Measurements from ENCODE around the gene SAYSD1.

Gene SAYSD1

DNA sequence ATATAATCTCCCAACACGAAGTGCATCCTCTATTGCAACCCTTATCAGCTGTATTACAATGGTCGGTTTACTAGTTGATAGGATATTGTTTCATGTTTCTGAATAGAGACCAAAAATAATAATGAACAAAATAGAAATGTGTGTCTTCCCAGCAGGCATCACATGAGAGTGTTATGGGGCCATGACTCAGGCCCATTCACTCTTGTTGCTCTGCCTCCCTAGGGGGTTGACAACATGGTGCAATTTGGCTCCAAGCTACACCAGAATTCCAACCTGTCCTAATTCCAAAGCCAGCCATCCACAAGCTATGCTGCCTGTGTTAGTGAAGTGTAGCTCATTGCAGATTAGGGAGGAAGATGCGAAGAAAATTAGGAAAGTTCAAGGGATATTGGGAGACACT lies 13.1 kb upstream of the SAYSD1 start:
- no peak for TF ChIP-seq GATA3 (IDR thresholded peaks at IDR 0.05; ENCODE audit: low read depth, low read length)
- no peak for TF ChIP-seq GATA2 (IDR thresholded peaks at IDR 0.05; ENCODE audit: low read depth, low read length)

DNA sequence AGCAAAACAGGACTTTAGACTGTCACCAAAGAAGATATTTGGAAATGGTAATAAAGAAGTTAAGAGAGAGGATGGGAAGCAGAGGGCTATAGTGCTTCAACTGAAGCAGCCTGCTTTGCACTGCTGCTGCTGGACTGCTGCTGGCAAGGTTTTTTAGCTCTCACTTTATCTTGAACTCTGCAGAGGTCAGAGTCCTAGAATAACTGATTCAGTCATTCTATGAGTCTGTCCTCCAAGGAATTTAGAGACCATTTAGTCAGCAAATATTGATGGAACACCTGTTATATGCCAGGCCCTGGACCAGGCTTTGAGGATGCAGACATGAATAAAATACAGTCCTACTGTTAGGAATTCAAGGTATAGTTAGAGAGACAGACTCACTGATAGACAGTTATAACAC lies 9.1 kb upstream of the SAYSD1 start:
- no peak for TF ChIP-seq GATA2 (IDR thresholded peaks at IDR 0.05; ENCODE audit: low read depth, low read length)

GRCh38 chr6:39118921-39119320 lies 3.9 kb upstream of the SAYSD1 start:
- no peak for TF ChIP-seq GATA3 (IDR thresholded peaks at IDR 0.05; ENCODE audit: low read depth, low read length)

- TF ChIP-seq GATA2 (IDR thresholded peaks at IDR 0.05; ENCODE audit: low read depth, low read length) (no peak), GATA3 (IDR thresholded peaks at IDR 0.05; ENCODE audit: low read depth, low read length) (no peak)
These were observed 640 bp downstream of the SAYSD1 start for GRCh38 chr6:39114388-39114703.

GRCh38 chr6:39113788-39114187 lies 1.2 kb downstream of the SAYSD1 start:
- TF ChIP-seq GATA3 (IDR thresholded peaks at IDR 0.05; ENCODE audit: low read depth, low read length) (no peak), GATA2 (IDR thresholded peaks at IDR 0.05; ENCODE audit: low read depth, low read length) (no peak)

- no peak for TF ChIP-seq GATA2 (IDR thresholded peaks at IDR 0.05; ENCODE audit: low read depth, low read length)
- TF ChIP-seq GATA3 (IDR thresholded peaks at IDR 0.05; ENCODE audit: low read depth, low read length): no peak
These were observed 3.7 kb downstream of the SAYSD1 start for GRCh38 chr6:39111280-39111679.

DNA sequence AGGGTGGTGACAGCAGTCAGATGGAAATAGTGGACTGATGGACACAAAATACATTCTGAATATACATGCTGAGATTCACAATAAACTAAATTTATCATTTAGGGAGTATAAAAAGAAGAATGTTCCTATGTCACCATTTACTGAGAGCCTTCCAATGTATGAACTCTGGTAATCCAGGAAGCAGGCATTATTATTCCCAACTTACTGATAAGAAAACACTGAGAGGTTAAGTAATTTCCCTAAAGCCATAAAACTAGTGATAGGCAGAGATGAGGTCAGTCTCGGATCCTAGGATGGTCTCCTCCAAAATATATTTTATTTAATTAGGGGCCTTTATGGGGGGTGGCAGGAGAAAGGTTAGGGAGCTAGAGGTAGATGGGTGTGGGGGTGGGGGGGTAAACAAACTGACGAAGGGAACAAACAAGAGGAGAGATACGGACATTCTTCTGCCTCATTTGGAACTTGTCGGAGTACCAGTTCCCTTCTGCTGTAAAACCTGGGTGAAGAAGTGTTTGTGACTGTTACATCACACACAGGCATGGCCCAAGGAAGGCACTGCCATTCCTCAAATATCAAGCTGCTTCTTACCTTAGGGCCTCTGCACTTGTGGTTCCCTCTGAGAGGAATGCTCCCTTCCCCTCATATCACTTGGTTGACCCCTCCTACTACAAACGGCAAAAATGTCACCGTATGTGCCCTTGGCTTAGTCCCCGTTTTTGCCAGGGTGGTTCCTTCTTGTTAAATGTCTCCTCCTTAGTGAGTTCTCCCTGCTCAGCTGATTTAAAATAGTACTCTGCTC lies 6.7 kb downstream of the SAYSD1 start:
- TF ChIP-seq GATA3 (IDR thresholded peaks at IDR 0.05; ENCODE audit: low read depth, low read length) (no peak), GATA2 (IDR thresholded peaks at IDR 0.05; ENCODE audit: low read depth, low read length) (no peak)

- TF ChIP-seq GATA2 (IDR thresholded peaks at IDR 0.05; ENCODE audit: low read depth, low read length) (no peak), GATA3 (IDR thresholded peaks at IDR 0.05; ENCODE audit: low read depth, low read length) (no peak)
These were observed 7.3 kb downstream of the SAYSD1 start for GRCh38 chr6:39107641-39108040.

- TF ChIP-seq GATA3 (IDR thresholded peaks at IDR 0.05; ENCODE audit: low read depth, low read length) (no peak), GATA2 (IDR thresholded peaks at IDR 0.05; ENCODE audit: low read depth, low read length) (no peak)
These were observed 8.0 kb downstream of the SAYSD1 start for GRCh38 chr6:39107034-39107433.

DNA sequence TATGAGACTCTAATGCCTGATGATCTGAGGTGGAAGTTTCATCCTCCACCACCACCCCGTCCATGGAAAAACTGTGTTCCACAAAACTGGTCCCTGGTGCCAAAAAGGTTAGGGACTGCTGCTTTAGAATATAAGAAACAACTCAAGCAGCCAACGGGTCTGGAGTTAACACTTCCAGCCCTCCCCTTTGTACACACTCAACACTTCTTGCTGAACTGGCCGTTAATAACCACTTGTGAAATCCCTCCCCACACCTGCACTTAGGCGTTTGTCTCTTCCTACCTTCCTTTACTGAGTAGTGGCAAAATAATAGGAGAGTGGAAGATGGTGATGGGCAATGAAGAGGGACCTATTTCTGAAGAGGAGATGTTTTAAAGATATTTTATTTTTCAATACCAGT lies 10.5 kb downstream of the SAYSD1 start:
- TF ChIP-seq GATA2 (IDR thresholded peaks at IDR 0.05; ENCODE audit: low read depth, low read length) (no peak), GATA3 (IDR thresholded peaks at IDR 0.05; ENCODE audit: low read depth, low read length) (no peak)

DNA sequence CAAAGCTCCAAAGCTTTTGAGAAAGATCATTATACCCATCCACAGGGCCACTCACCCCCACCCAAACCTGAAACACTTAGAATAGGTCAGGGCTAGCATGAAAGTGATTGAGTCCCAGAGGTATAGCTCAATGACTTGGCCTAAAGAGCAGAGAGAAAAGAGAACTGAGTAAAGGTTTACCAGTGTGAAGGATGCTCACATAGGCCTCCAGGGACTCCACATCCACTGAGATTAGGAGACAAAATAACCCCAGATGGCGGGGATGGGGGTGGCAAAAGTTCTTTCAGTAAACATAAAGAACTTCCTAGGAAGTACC lies 12.2 kb downstream of the SAYSD1 start:
- TF ChIP-seq GATA3 (IDR thresholded peaks at IDR 0.05; ENCODE audit: low read depth, low read length): no peak
- TF ChIP-seq GATA2 (IDR thresholded peaks at IDR 0.05; ENCODE audit: low read depth, low read length): no peak

GRCh38 chr6:39102071-39102820 lies 12.7 kb downstream of the SAYSD1 start:
- TF ChIP-seq GATA3 (IDR thresholded peaks at IDR 0.05; ENCODE audit: low read depth, low read length) (no peak), GATA2 (IDR thresholded peaks at IDR 0.05; ENCODE audit: low read depth, low read length) (no peak)

DNA sequence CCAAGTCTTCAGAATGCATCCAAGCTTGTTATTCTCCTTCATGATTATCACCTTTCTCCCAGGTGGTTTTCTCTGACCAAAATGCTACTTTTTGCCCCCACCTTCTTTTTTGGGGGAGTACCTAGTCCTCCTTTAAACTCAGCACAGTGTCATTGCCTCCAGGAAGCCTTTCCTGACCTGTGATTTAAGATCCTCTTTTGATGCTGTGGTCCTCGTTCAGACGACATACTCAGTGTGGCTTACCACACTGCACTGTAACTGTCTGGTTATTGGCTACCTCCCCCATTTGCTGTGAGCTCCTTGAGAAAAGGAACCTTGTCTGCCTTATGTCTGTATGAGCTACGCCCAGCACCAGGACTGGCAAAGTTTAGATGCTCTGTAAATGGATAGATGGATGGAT lies 14.6 kb downstream of the SAYSD1 start:
- TF ChIP-seq GATA2 (IDR thresholded peaks at IDR 0.05; ENCODE audit: low read depth, low read length): no peak
- TF ChIP-seq GATA3 (IDR thresholded peaks at IDR 0.05; ENCODE audit: low read depth, low read length): no peak

DNA sequence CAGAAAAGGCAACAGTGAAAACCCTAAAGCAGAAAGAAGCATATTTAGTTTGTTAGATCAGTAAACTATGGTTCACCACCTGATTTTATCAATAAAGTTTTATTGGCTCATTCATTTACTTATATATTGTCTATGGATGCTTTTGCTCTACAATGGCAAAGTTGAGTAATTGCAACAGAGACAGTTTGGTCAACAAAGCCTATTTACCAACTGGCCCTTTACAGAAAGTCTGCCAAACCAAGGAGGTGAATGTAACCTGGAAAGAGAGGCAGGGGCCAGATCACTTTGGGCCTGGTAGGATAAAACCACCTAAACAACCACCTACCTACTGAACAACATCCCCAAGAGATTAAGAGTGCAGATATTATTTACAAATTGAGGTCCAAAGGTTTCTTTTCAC lies 19.4 kb downstream of the SAYSD1 start:
- TF ChIP-seq GATA3 (IDR thresholded peaks at IDR 0.05; ENCODE audit: low read depth, low read length): no peak
- TF ChIP-seq GATA2 (IDR thresholded peaks at IDR 0.05; ENCODE audit: low read depth, low read length): no peak

- TF ChIP-seq GATA3 (IDR thresholded peaks at IDR 0.05; ENCODE audit: low read depth, low read length): no peak
- no peak for TF ChIP-seq GATA2 (IDR thresholded peaks at IDR 0.05; ENCODE audit: low read depth, low read length)
These were observed 21.8 kb downstream of the SAYSD1 start for GRCh38 chr6:39093149-39093708.

Measured in SH-SY5Y (cell line).